GM20431 (cell line): ENCODE measurements around the gene CLEC4F.

Source experiments
- in situ Hi-C: fragments of 300-500 bp; cut with MseI, MboI; formaldehyde crosslinking; loops from one replicate; pipeline ENCODE4 v1.15.0; 2020; ENCODE audit warnings: low sequenced_read_pairs; ENCODE audit not compliant: unreplicated experiment

Gene CLEC4F

DNA sequence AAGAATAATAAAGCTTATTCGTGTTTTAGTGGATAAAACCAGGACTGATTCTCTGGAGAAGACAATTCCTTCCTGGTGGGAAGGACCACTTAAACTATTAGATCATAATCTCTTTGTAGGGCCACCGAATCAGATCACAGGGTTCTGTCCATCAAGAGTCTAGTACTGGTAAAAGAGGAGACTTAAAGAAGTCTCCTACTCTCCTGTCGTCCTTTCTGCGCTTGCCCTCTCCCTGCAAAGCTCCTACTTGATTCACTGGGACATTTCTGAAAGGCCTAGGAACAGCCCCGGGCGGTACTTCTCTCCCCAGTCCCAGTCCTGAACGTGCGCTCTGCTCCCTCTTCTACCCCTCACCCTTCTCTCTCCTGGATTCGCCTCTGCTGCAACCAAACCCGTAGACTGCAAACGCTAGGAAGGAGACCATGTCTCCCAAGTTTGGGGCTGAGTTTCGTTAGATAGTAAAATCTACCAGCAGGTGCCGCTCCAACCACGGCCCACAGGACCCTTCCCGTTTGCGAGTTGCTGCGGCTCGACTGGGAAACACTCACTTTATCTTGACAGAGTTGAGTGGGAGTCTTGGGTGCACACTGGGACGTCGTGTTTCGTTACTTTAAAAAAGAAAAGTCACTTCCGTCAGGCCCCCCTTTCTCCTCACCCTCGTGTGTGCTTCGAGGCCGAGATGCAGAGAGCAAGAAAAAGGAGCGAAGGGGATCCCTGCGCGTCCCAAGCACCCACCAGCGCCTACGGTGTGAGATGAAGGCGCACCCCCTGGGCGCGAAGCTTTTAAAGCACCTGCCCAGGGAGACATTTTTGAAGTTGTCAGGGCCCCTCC lies 30.9 kb downstream of the CLEC4F start:
- in situ Hi-C loops: no loop called here

DNA sequence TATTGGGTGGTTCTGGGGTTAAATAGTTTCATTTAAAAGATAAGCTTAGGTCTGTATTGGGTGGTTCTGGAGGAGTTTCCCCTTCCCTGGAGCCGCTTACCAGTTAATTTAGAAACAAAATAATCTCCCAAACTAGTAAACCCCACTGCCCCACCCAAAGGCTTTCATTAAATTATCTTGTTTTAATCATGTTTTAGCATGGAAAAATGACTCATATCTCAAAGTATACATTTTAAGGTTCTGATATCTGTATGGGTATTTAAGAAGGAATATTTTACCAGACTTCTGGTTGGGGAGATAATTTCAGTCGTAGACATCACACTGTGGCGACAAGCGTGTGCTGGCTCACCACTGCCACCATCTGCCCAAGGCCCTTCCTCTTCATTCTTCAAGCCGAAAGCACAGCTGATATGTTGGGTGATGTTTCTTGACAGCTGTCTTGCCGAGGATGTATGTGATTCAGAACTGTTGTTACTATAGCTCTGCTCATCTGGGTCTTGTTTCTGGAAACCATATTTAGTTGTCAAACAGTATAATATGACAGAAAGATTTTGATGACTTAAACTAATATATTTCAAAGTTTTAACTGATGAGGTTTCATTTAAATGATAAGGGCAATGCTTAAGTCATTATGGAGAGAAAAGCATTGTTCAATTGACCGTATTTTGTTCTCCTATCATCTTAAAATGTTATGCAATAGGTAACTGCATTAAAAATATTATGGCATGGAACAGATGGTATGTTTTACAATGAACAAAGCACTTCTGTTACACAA lies 35.1 kb downstream of the CLEC4F start:
- in situ Hi-C loops: no loop called here

DNA sequence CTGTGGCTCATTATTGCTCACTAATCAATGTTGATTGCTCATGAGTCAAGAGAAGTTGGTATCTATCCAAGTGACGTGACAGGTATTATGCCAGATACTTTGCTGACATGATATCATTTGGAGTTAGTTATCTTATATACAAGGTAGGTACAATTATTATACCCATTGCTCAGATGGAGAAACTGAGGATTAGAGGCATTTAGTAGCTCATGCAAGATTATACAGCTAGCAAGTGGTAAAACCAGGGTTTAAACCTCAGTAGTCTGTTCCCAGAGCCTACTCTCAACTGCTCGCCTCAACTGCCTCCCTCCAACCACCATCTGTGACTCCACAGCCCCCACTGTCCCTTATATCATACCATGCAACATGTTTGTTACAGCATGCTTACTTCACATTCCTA lies 36.1 kb downstream of the CLEC4F start:
- in situ Hi-C loops: no loop called here

DNA sequence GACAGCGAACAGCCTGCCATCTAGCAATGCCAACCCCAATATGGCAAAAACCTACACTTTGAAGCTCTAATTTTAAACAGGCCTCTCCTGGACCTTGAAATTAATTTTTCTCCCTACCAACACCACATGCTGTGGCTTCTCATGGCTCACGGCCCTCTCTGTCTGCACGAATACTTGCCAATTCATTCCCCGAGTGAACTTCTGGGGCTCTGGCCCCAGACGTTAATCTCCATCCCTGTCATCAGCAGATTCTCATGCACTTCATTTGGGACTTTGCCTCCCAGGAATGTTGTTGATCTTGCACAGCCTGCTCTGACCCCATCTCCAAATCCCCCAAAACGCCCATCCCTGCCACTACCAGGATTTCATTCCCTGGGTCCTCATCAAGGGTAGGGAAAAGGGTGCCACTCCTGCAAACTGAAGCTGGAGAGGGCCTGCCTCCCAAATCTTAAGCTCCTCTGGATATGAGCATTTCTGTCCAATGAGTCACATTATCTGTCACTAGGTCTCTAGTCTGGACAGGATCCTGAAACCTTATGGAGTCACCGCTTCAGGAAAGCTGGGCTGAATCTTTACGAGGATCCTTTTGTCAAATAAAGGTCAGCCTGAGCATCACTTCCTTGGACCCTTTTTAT lies 40.4 kb downstream of the CLEC4F start:
- in situ Hi-C loops: no loop called here

DNA sequence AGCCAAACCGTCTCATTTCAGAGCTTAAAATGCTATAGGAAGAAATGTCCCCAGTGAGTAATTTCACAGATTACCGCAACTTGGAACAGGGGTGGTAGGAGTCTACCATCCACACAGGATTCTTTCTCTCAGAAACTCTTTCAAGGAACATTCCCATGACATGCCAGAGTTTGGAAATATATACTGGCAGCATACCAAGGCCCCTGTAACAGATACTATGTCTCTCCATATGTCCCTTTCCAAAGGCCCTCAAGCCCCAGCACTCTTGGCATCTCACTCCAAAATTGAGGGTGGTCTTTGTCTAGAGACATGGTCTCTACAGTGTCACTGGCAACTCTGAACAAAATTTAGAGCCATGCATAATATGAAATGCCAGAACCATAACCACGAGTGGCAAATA lies 40.9 kb downstream of the CLEC4F start:
- in situ Hi-C loops: no loop called here

DNA sequence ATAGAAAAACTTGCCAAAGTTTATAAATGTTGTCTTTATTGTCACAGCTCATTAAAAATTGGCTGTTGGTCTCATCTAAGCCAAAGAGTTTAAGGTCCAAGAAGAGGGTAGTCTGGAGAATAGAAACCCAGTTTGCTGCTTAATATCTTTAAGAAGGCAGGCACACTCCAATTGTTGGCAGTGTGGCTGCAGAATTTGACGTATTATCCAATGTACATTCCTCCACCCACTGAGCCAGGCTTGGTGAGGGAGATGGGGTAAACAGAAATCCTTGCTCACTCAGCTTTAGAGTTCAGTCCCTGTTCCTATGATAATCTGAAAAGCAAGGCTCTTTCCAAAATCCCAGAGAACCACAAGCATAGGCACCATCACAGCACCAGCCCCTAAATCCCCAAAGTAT lies 41.7 kb downstream of the CLEC4F start:
- in situ Hi-C loops: no loop called here

DNA sequence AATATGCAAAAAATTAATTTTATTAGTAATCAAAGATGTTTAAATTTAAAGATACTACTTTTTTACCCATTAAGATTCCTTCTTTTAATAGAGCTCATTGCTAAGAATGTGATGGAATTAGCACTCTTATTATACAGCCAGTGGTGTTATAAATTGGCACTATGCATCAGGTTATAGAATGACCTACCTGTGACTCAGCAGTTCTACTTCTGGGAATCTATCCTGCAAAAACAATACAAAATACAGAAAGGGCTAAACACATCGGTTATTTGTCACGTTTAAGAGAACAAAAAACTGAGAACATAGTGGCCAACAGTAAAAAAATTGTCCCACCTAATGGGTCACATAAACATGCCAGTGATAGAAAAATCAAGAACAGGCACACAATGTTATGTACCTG lies 42.9 kb downstream of the CLEC4F start:
- in situ Hi-C loops: no loop called here

DNA sequence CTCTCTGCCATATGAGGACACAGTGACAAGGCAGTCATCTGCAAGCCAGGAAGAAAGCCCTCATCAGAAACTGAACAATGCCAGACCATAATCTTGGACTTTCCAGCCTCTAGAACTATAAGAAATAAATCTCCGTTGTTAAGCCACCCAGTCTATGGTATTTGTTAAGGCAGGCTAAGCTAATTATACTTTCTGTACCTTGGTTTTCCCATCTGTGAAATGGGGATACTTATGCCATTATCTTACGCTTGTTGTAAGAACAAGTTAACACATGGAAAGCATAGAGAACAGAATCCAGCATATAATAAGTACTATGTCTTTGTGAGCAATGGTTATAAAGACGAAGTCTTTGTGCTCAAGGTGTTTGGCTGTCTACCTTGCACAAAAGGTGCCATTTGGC lies 44.1 kb downstream of the CLEC4F start:
- in situ Hi-C loops: no loop called here

DNA sequence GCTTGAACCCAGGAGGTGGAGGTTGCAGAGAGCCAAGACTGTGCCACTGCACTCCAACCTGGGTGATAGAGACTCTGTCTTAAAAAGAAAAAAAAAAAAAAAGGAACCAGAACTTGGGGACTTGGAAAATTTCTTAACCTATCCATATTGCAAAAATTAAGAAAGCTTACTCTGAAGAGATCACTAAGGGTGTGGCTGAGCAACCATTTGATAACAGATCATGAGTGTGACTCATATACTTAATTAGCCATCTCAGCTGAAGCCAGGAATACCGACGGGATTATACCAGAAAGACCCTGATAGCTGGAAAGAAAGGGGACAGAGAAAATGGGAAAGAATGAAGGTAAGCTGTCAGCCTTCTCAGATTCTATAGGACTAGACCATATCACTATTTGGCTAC lies 45.3 kb downstream of the CLEC4F start:
- in situ Hi-C loops: no loop called here

DNA sequence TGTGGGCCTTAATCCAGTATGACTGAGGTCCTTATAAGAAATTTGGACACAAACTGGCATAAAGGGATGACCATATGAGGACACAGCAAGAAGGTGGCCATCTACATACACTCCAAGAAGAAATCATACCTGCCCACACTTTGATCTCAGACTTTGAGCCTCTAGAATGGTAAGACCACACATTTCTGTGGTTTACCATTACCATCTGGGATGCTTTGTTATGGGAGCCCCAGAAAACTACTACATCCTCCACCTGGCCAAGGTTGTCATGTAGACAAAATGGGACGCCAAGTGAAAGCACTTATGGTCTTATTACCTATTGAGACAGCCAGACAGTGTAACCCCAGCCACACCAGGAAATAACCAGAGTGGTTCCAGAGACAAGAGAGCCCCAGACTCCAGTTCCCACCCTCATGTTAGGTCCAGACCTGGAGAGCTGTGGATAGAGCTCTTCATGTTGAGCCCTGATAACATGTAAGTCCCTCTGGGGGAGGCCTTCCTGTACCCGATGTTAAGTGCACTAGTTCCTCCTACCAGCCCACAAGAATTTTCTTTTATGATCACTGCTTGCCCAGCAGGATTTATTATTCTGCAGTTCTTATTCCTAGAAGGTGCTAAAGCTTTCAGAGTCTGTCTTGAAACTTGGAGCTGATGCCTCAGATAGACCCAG lies 47.8 kb downstream of the CLEC4F start:
- in situ Hi-C loops: no loop called here

DNA sequence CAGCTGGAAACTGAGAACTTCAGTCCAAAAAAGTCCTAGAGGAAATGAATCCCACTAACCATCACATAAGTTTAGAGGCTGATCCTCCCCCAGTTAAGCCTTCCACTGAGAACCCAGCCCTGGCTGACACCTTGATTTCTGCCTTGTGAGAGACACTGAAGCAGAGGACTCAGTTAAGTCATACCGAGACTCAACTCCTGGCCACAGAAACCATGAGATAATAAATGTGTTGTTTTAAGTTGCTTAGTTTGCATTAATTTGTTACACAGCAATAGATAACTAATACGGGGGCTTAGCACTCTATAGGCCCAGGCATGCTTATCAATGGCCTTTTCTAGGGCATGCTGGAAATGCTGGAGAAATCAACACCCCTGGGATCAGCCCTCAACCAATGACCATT lies 49.0 kb downstream of the CLEC4F start:
- in situ Hi-C loops: no loop called here

DNA sequence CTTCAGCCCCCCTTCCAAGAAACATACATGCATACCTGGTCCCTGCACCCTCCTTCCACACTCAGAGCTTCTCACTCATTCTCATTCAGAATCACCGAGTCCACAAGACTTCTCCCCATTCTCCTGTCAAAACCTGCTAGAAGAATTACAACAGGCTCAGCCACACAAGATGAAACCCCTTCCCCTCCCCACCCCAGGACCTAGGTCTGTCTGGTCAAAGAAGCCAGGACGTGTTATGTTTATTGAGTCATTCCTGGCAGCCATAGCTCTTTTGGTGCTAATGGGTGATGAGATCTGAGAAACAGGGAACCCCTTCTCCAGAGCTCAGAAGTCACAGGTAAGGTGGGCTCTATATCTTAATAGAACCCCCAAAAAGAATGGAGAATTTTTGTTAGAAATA lies 50.9 kb downstream of the CLEC4F start:
- in situ Hi-C loops: no loop called here

DNA sequence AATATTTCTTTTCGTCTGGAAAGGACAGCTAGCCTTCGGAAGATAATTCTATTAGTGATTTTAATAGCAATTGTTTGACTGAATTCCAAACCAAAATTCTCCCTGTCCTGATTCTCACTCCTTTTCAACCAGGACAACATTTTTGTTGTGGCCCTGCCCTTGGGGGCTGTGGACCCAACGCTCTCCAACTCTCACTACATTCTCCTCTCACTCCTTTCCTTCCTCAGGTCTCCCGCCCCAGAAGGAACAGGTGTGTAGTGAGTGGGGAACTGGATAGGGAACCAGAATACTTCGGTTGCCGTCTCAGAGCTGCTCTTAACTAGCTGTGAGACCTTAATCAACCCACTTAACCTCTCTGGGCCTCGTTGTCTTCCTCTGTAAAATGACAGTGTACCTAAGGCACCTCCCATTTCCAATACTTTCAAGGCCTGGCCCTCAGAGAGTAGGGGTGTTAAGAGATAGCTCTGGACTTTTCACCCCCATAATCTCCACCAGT lies 51.8 kb downstream of the CLEC4F start:
- in situ Hi-C loops: no loop called here

DNA sequence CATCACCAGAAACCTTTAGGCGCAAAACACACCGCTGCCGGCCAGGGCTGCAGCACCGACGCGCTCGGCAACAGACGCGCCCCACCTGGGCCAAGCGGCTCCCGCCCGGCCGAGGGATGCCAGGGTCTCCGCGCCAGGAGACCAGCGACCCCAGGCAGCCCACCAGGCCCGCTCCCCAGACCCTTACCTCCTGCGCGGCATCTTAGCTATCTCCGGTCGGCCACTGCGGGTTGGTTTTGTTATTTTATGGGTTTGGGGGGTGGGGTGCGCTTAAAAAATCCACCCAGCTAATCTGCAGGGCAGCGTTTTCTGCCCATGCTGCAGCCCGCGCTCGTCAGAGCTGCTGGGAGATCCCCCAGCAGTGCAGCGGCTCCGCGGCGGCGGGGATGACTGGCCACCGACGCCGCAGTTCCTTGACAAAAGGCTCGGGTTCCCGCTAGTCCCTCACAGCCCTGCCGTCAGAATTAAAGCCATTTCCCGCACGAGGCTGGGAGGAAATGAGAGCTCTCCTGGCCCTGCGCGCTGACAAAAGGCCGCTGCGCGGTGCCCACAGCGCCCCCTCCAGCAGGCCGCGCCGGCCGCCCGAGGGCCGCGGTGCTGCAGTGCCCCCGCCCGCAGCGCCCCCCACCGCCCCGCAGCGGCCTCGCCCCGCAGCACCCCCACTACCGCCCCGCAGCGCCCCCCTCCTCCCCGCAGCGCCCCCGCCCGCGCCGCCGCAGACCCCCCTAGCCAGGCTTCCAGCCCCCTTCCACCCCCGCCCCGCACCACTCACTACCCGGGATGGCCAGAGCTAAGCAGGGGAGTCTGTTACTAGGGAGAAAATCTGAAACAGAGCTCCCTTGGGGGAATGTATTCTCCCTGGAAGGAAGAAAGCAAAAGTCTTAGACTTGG lies 52.5 kb downstream of the CLEC4F start, which contains the start of gene ADD2:
ADD2 (minus strand) TSS at position 502 of the 891 bp plus-strand sequence. CDS start 61,792 bp downstream, outside the sequence.
- in situ Hi-C loops: no loop called here

DNA sequence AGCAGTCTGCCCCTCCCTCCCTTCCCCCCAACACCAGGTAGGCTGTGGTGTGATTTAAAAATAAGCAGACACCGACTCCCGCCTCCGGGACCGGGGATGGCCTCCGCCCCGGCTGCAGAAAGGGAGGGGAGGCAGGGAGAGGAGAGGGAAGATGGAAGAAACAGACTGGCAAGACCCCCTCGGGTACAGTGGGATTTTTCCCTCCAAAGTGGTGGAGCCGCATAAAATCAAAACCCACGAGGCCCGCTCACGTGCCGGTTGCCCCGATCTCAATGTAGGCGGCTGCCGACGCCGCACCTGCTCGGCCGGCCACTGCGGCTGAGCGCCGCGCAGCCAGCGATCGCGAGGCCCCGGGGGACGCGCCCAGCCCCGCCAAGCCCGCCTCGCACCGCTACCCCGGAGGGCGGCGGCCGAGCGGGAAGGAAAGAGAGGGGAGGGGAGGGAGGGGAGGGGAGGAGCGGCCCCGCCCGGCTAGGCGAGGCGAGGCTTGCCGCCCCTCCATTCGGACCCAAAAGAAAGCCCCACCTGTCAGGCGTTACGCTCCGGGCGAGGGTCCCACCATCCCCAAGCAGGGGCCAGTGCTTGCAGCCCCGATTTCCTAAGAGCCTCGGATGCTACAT lies 53.2 kb downstream of the CLEC4F start:
- in situ Hi-C loops: no loop called here

DNA sequence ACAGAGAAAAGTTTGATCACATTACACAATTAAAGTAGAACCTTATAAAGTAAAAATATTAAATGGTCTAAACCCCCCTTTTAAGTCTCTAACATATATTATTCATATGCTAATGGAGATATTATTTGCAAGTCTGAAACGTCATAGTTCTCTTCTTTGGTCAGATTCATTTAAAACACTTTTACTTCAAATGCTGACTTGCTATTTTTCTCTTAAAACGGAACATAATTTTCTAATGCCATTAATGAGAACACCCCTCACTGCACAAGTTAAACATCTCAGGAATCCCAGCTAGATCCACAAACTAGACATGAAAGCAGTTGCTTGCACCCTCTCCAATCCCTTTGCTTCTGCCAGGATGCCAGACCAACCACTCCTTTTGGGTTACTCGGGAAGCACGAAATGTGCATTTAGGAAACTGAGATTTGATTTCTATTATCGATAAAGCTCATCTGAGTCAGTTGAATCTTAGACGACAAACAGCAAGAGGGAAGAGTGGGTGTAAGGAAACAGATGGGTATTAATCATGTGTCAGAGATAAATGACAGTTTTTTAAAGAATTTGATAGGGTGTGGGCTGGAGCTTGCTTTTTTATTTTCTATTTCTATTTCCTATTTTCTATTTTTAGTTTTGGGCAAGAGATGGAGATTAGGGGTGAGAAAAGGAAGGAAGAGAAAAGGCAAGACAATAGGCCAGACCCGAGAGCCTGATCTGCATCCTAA lies 53.9 kb downstream of the CLEC4F start:
- in situ Hi-C loops: no loop called here

DNA sequence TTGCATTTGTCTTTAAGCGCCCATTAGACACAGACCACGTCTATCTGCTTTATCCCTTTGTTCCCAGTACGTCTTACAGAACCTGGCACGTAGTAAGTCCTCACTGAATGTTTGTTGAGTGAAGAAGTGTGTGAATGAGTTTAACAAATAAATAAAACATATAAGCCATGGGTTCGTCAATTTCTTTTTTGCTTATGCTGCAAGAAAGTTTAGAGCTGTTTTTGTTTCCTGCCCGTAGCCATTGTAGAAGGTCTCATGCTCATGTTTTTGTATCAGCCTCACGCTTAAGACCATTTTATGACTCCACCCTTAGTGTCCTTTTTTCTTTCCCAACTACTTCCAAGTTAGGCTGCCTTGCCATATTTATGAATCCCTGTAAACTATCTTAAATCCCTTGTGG lies 54.9 kb downstream of the CLEC4F start:
- in situ Hi-C loops: no loop called here

DNA sequence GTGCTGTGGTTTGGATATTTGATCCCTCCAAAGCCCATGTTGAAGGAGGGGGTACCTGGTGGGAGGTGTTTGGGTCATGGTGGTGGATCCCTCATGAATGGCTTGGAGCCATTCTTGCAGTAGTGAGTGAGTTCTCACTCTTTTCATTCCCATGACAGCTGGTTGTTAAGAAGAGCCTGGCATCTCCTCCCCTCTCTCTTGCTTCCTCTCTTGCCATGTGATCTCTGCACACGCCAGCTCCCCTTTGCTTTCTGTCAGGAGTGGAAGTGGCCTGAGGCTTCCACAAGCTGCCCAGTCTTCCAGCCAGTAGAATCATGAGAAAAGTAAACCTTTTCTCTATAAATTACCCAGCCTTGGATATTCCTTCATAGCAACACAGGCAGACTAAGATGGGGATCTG lies 61.0 kb downstream of the CLEC4F start:
- in situ Hi-C loops: no loop called here
